Measurements from ENCODE around the gene RASSF6.

DNA sequence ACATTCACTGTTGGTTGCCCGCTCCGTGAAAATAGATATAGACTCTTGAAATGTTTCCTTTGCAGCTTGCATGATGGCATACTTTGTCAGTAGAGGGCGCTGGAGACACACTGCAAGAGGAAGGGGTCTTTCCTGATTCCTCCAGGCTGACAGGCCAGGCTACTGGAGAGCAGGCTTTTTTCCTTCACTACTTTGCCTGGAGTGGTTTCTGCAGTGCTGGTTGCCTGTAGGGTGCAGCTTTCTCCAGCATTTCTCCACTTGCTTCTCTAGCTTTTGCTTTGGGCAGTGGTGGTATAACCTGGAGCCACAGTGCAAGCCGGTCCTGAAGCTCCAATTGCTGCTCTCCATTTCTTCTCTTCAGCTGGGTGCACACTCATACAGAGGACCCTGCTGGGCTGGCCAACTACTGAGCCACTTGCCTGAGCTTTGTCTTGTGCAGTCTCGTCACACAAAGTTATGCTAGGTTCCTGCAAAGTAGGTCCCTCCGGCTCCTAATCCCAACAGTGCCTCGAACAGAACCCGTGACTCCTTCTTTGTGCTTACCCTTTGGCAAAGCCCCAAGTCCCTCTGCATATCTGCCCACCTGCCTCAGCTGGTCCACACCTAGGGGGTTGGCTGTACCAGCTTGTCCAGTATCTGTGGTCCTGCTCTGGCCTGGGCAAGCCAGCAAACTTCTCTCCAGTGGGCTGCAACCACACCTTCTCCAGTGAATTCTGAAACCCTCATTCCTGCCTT, 46.3 kb downstream of the RASSF6 start:
- TF ChIP-seq EZH2phosphoT487 (IDR thresholded peaks at IDR 0.05; ENCODE audit: borderline replicate concordance, low read length), result no peak
- TF ChIP-seq CTCF (conservative IDR thresholded peaks at IDR 0.05; ENCODE audit: low read depth, low read length), result peak; percentile 98

Data from PC-3 (cell line).